RWPE2 (cell line): ENCODE data around the gene DDX52.

Experiments
- ATAC-seq: fragments of 200-7000 bp; cut with Tn5 transposase; 3 replicates; pipeline ENCODE4 v1.9.1; 2021; ENCODE audit warnings: low read depth
- DNase-seq: peaks from one replicate; pipeline ENCODE4 v3.0.0-alpha.2; 2020; ENCODE audit warnings: low spot score
- H3K27ac ChIP-seq: fragments of 450-650 bp; 2 replicates; pipeline ENCODE4 v1.5.1; 2017; ENCODE audit warnings: mild to moderate bottlenecking; ENCODE audit not compliant: poor library complexity, severe bottlenecking
- H3K27me3 ChIP-seq: fragments of 250-450 bp; sonication (Bioruptor Pico); 2 replicates; pipeline ENCODE4 v1.5.1; 2021; ENCODE audit warnings: mild to moderate bottlenecking, moderate library complexity; ENCODE audit not compliant: insufficient read depth, poor library complexity, severe bottlenecking
- H3K36me3 ChIP-seq: fragments of 250-450 bp; sonication (Bioruptor Pico); 2 replicates; pipeline ENCODE4 v1.5.1; 2020; ENCODE audit warnings: low read depth, mild to moderate bottlenecking, moderate library complexity
- H3K4me1 ChIP-seq: fragments of 250-450 bp; sonication (Bioruptor Pico); 2 replicates; pipeline ENCODE4 v1.5.1; 2021; ENCODE audit warnings: mild to moderate bottlenecking, moderate library complexity; ENCODE audit not compliant: insufficient read depth, poor library complexity, severe bottlenecking
- H3K4me3 ChIP-seq: fragments of 250-450 bp; sonication (Bioruptor Pico); 2 replicates; pipeline ENCODE4 v1.5.1; 2021; ENCODE audit warnings: mild to moderate bottlenecking, moderate library complexity; ENCODE audit not compliant: severe bottlenecking
- H3K9me3 ChIP-seq: fragments of 250-450 bp; sonication (Bioruptor Pico); 2 replicates; pipeline ENCODE4 v1.5.1; 2021; ENCODE audit warnings: mild to moderate bottlenecking, moderate library complexity; ENCODE audit not compliant: severe bottlenecking
- TF ChIP-seq, protein P1 (sequence below): fragments of 450-650 bp; IDR thresholded peaks from one replicate; pipeline ENCODE4 v1.5.1; 2017; ENCODE audit warnings: mild to moderate bottlenecking, moderate library complexity; ENCODE audit not compliant: poor library complexity, severe bottlenecking

DDX52 gene

DNA sequence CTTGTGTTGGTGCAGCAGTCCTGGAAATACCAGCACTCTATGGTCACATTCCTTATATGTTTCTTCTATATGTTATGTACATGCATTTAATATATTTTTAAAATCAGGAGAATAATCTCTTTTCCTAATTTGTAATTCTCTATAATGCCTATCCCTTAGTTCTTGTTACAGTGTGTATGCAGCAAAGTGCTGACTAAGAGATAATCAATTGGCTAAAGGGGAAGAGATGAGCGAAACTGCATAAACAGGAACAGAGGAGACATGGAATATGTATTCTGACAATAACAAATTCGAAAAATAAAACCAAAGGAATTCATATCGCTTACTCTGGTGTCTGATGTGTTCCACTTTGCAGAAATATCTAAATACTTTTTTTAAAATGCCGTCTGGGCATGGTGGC, 75.7 kb downstream of the DDX52 start:
- Histone ChIP-seq H3K27ac (no peak overlapping the region), H3K36me3 (peaks cover 56% of the 10 kb centered on the region), H3K4me1 (no peaks in the 10 kb centered on the region), H3K9me3 (no peaks in the 10 kb centered on the region), H3K4me3 (no peak overlapping the region), H3K27me3 (no peaks in the 10 kb centered on the region)
- ATAC-seq (no peak), DNase-seq (no peak)
- TF ChIP-seq, protein P1, sequence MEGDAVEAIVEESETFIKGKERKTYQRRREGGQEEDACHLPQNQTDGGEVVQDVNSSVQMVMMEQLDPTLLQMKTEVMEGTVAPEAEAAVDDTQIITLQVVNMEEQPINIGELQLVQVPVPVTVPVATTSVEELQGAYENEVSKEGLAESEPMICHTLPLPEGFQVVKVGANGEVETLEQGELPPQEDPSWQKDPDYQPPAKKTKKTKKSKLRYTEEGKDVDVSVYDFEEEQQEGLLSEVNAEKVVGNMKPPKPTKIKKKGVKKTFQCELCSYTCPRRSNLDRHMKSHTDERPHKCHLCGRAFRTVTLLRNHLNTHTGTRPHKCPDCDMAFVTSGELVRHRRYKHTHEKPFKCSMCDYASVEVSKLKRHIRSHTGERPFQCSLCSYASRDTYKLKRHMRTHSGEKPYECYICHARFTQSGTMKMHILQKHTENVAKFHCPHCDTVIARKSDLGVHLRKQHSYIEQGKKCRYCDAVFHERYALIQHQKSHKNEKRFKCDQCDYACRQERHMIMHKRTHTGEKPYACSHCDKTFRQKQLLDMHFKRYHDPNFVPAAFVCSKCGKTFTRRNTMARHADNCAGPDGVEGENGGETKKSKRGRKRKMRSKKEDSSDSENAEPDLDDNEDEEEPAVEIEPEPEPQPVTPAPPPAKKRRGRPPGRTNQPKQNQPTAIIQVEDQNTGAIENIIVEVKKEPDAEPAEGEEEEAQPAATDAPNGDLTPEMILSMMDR: no peak

DNA sequence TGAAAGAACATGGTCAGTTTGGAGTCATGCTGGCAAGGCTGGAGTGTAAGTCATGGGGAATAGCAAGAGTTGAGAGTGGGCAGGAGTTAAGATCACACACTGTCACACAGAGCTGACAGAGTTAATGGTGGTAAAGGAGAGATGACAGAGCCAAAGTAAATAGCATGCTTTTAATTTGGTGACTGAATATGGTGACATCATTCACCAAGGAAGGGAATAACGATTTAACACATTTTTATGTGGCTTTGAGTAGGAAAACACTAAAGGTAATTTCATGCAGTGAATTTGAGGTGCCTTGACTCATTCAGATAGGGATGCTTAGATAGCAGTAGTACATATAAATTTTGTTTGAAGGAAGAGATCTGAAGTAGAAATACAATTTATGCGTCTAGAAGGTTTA, 76.1 kb downstream of the DDX52 start:
- ATAC-seq (no peak), DNase-seq (no peak)
- H3K9me3 ChIP-seq: no peaks in the 10 kb centered on the region
- no peaks in the 10 kb centered on the region for H3K27me3 ChIP-seq
- no peak overlapping the region for H3K27ac ChIP-seq
- no peak overlapping the region for H3K4me3 ChIP-seq
- no peaks in the 10 kb centered on the region for H3K4me1 ChIP-seq
- H3K36me3 ChIP-seq: peaks cover 57% of the 10 kb centered on the region
- TF ChIP-seq, protein P1: no peak

DNA sequence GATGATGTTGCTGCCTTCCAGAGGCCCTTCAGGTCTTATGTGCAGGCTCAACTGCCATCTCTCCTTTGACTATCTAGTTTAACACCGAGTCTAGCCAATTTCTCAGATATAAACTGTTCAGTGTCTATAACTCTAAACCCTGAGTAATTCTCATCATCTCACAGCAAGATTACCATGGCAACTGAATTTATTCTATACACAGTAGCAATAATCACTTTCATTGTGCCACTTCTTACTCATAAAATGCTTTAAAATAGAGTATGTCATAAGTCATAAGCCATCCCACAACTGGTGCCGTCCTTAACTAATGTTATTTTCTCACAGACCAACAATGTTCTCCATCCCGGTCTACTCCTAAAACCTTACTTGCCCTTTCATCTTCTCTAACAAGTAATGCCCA, 79.0 kb downstream of the DDX52 start:
- TF ChIP-seq, protein P1: no peak
- Histone ChIP-seq H3K36me3 (peaks cover 51% of the 10 kb centered on the region), H3K9me3 (no peaks in the 10 kb centered on the region), H3K4me3 (no peak overlapping the region), H3K4me1 (no peaks in the 10 kb centered on the region), H3K27ac (no peak overlapping the region), H3K27me3 (no peaks in the 10 kb centered on the region)
- ATAC-seq: no peak
- DNase-seq: no peak

DNA sequence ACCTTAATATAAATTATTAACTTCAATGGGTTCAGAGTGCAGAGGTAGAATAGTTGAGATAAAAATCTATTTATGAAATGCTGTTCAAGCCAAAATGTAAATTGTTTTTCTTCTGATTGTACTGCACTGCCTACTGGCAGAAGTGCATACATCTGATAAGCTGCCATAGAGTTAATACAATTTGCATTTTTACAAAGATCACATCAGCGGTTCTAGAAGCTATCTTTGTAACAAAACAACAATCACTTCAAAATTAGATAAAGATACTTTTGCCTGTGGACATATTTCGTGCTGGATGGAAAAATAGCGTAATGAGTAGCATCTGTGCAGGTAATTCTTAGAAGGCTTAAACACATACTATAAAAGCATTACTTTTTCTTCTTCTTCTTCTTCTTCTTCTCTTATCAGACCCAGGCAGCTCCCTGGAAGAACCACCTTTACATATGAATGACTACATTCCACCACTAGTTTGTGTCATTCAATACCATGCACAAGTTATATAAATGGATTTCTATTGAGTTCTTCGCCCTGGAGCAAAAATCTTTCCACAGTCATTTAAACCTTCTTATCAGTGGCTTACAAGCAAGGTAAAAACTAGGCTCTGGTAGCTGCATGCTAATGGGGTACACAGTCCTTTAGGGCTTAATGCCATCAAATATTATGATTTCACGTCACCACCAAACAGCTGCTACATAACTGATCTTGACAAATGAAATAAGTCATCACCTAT, 81.1 kb downstream of the DDX52 start:
- Histone ChIP-seq H3K9me3 (no peaks in the 10 kb centered on the region), H3K27me3 (no peaks in the 10 kb centered on the region), H3K36me3 (peaks cover 49% of the 10 kb centered on the region), H3K4me1 (no peaks in the 10 kb centered on the region), H3K4me3 (no peak overlapping the region), H3K27ac (no peak overlapping the region)
- TF ChIP-seq, protein P1: no peak
- DNase-seq: no peak
- no peak for ATAC-seq
